D341Med (cell line): ENCODE results near the gene HS6ST3.

ENCODE experiments used
- DNase-seq: peaks from one replicate; pipeline ENCODE4 v3.0.0; 2012; ENCODE audit warnings: low spot score

Gene HS6ST3

GRCh38 chr13:96199315-96199714 is 109.4 kb downstream of the HS6ST3 start:
- no peak for DNase-seq

- DNase-seq, result no peak
Measured at GRCh38 chr13:96200810-96201209, 110.9 kb downstream of the HS6ST3 start.

GRCh38 chr13:96202315-96202714 is 112.4 kb downstream of the HS6ST3 start:
- no peak for DNase-seq

GRCh38 chr13:96203471-96203870 is 113.6 kb downstream of the HS6ST3 start:
- DNase-seq, result no peak

- no peak for DNase-seq
Measured at GRCh38 chr13:96214824-96215445, 125.0 kb downstream of the HS6ST3 start.

- no peak for DNase-seq
Measured at GRCh38 chr13:96216543-96216942, 126.6 kb downstream of the HS6ST3 start.

GRCh38 chr13:96218475-96218874 is 128.6 kb downstream of the HS6ST3 start:
- DNase-seq, result no peak

GRCh38 chr13:96221471-96221870 is 131.6 kb downstream of the HS6ST3 start:
- DNase-seq, result no peak

- DNase-seq, result no peak
Measured at GRCh38 chr13:96223231-96223630, 133.3 kb downstream of the HS6ST3 start.

GRCh38 chr13:96229356-96229755 is 139.4 kb downstream of the HS6ST3 start:
- peak; percentile 21 for DNase-seq

GRCh38 chr13:96238241-96238640 is 148.3 kb downstream of the HS6ST3 start:
- DNase-seq, result no peak

GRCh38 chr13:96238861-96239260 is 149.0 kb downstream of the HS6ST3 start:
- DNase-seq, result no peak

- DNase-seq, result no peak
Measured at GRCh38 chr13:96243376-96243775, 153.5 kb downstream of the HS6ST3 start.

- DNase-seq, result no peak
Measured at GRCh38 chr13:96248103-96248502, 158.2 kb downstream of the HS6ST3 start.

GRCh38 chr13:96248996-96249395 is 159.1 kb downstream of the HS6ST3 start:
- DNase-seq, result no peak

GRCh38 chr13:96252903-96253302 is 163.0 kb downstream of the HS6ST3 start:
- DNase-seq, result no peak

- no peak for DNase-seq
Measured at GRCh38 chr13:96273196-96273595, 183.3 kb downstream of the HS6ST3 start.

GRCh38 chr13:96274046-96274445 is 184.1 kb downstream of the HS6ST3 start:
- DNase-seq, result no peak

GRCh38 chr13:96279904-96280303 is 190.0 kb downstream of the HS6ST3 start:
- DNase-seq, result no peak

- DNase-seq, result no peak
Measured at GRCh38 chr13:96284971-96285370, 195.1 kb downstream of the HS6ST3 start.

- DNase-seq, result no peak
Measured at GRCh38 chr13:96285729-96286128, 195.8 kb downstream of the HS6ST3 start.

- DNase-seq, result no peak
Measured at GRCh38 chr13:96294930-96295881, 205.3 kb downstream of the HS6ST3 start.

- no peak for DNase-seq
Measured at GRCh38 chr13:96297360-96297759, 207.5 kb downstream of the HS6ST3 start.
